ENCODE results near the gene DLX4. TPM values are rescaled to one million over a fixed set of nuclear protein-coding genes. Genes with fewer than 3 reads are reported as not detected.

DLX4 gene
- polyA plus RNA-seq, 1 donor from 2014 or later = not detected

GRCh38 chr17:49993423-49994060, 24.6 kb downstream of the DLX4 start:
- H2AFZ ChIP-seq (ENCODE audit: low read depth, low read length) = no peak overlapping the region
- no peak for TF ChIP-seq MXI1 (conservative IDR thresholded peaks at IDR 0.05; ENCODE audit: poor library complexity, severe bottlenecking)
- TF ChIP-seq CTCF (IDR thresholded peaks at IDR 0.05; ENCODE audit: poor library complexity, severe bottlenecking) = no peak
- no peak for TF ChIP-seq EP300 (conservative IDR thresholded peaks at IDR 0.05; ENCODE audit: poor library complexity, severe bottlenecking)
- peak; percentile 32 for TF ChIP-seq EZH2 (IDR thresholded peaks at IDR 0.05; ENCODE audit: borderline replicate concordance, insufficient read depth, low read length, poor library complexity, severe bottlenecking)
- H3K4me3 ChIP-seq (ENCODE audit: low read length) = peak overlapping the region; percentile 59
- H3K9me3 ChIP-seq (ENCODE audit: low read length) = peaks cover 5% of the 10 kb centered on the region
- no peak overlapping the region for H3K9ac ChIP-seq (ENCODE audit: low read length)
- H3K9me2 ChIP-seq (ENCODE audit: insufficient read depth, low read length) = no peaks in the 10 kb centered on the region
- H3K4me2 ChIP-seq (ENCODE audit: low read length) = no peak overlapping the region
- H4K20me1 ChIP-seq (ENCODE audit: insufficient read depth) = no peaks in the 10 kb centered on the region
- H3K27me3 ChIP-seq (ENCODE audit: insufficient read depth, low read depth, low read length) = peaks cover 65% of the 10 kb centered on the region
- no peaks in the 10 kb centered on the region for H3K36me3 ChIP-seq (ENCODE audit: insufficient read depth, low read length)
- no peaks in the 10 kb centered on the region for H3F3A ChIP-seq (ENCODE audit: insufficient read depth, low read length, poor library complexity, severe bottlenecking)
- no peaks in the 10 kb centered on the region for H3K79me2 ChIP-seq (replicated peaks; ENCODE audit: insufficient read depth, low read length)
- H3K27ac ChIP-seq (ENCODE audit: low read length) = no peak overlapping the region

GRCh38 chr17:49994085-49995054, 25.4 kb downstream of the DLX4 start:
- Histone ChIP-seq H3F3A (ENCODE audit: insufficient read depth, low read length, poor library complexity, severe bottlenecking) (no peaks in the 10 kb centered on the region), H3K27me3 (ENCODE audit: insufficient read depth, low read depth, low read length) (peaks cover 65% of the 10 kb centered on the region), H3K79me2 (replicated peaks; ENCODE audit: insufficient read depth, low read length) (no peaks in the 10 kb centered on the region), H3K4me3 (ENCODE audit: low read length) (peak overlapping the region; percentile 54), H3K9ac (ENCODE audit: low read length) (no peak overlapping the region), H3K36me3 (ENCODE audit: insufficient read depth, low read length) (no peaks in the 10 kb centered on the region), H3K4me2 (ENCODE audit: low read length) (no peak overlapping the region), H4K20me1 (ENCODE audit: insufficient read depth) (no peaks in the 10 kb centered on the region), H3K9me2 (ENCODE audit: insufficient read depth, low read length) (no peaks in the 10 kb centered on the region), H2AFZ (ENCODE audit: low read depth, low read length) (no peak overlapping the region), H3K27ac (ENCODE audit: low read length) (no peak overlapping the region), H3K9me3 (ENCODE audit: low read length) (peaks cover 5% of the 10 kb centered on the region)
- TF ChIP-seq EZH2 (IDR thresholded peaks at IDR 0.05; ENCODE audit: borderline replicate concordance, insufficient read depth, low read length, poor library complexity, severe bottlenecking) (peak; percentile 58), SMC3 (conservative IDR thresholded peaks at IDR 0.05; ENCODE audit: poor library complexity) (no peak)

- no peaks in the 10 kb centered on the region for H4K20me1 ChIP-seq (ENCODE audit: insufficient read depth)
- no peaks in the 10 kb centered on the region for H3K36me3 ChIP-seq (ENCODE audit: insufficient read depth, low read length)
- H3K27ac ChIP-seq (ENCODE audit: low read length) = no peak within 1 kb of the TSS
- TF ChIP-seq RAD21 (conservative IDR thresholded peaks at IDR 0.05) (no peak), CTCF (IDR thresholded peaks at IDR 0.05; ENCODE audit: poor library complexity, severe bottlenecking) (no peak), MXI1 (conservative IDR thresholded peaks at IDR 0.05; ENCODE audit: poor library complexity, severe bottlenecking) (peak; percentile 1)
- TF ChIP-seq, protein P1, sequence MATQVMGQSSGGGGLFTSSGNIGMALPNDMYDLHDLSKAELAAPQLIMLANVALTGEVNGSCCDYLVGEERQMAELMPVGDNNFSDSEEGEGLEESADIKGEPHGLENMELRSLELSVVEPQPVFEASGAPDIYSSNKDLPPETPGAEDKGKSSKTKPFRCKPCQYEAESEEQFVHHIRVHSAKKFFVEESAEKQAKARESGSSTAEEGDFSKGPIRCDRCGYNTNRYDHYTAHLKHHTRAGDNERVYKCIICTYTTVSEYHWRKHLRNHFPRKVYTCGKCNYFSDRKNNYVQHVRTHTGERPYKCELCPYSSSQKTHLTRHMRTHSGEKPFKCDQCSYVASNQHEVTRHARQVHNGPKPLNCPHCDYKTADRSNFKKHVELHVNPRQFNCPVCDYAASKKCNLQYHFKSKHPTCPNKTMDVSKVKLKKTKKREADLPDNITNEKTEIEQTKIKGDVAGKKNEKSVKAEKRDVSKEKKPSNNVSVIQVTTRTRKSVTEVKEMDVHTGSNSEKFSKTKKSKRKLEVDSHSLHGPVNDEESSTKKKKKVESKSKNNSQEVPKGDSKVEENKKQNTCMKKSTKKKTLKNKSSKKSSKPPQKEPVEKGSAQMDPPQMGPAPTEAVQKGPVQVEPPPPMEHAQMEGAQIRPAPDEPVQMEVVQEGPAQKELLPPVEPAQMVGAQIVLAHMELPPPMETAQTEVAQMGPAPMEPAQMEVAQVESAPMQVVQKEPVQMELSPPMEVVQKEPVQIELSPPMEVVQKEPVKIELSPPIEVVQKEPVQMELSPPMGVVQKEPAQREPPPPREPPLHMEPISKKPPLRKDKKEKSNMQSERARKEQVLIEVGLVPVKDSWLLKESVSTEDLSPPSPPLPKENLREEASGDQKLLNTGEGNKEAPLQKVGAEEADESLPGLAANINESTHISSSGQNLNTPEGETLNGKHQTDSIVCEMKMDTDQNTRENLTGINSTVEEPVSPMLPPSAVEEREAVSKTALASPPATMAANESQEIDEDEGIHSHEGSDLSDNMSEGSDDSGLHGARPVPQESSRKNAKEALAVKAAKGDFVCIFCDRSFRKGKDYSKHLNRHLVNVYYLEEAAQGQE (IDR thresholded peaks at IDR 0.05; ENCODE audit: borderline replicate concordance) = no peak
- no peaks in the 10 kb centered on the region for H3K9me2 ChIP-seq (ENCODE audit: insufficient read depth, low read length)
- no peak within 1 kb of the TSS for H3K9ac ChIP-seq (ENCODE audit: low read length)
- H3F3A ChIP-seq (ENCODE audit: insufficient read depth, low read length, poor library complexity, severe bottlenecking) = no peaks in the 10 kb centered on the region
- peaks cover 5% of the 10 kb centered on the region for H3K9me3 ChIP-seq (ENCODE audit: low read length)
- no peaks in the 10 kb centered on the region for H3K79me2 ChIP-seq (replicated peaks; ENCODE audit: insufficient read depth, low read length)
- no peak within 1 kb of the TSS for H2AFZ ChIP-seq (ENCODE audit: low read depth, low read length)
- H3K27me3 ChIP-seq (ENCODE audit: insufficient read depth, low read depth, low read length) = peaks cover 65% of the 10 kb centered on the region
- H3K4me3 ChIP-seq (ENCODE audit: low read length) = peak within 1 kb of the TSS; percentile 54
- no peak within 1 kb of the TSS for H3K4me2 ChIP-seq (ENCODE audit: low read length)
Measured at GRCh38 chr17:49995055-49995738, 26.2 kb downstream of the DLX4 start, which contains the start of gene DLX3. Gene DLX3, minus strand, starts transcription at chr17:49995224. Its CDS starts 226 bp downstream, at chr17:49994998.
